Measurements from ENCODE around the gene AGRP. TPM values are rescaled to one million over a fixed set of nuclear protein-coding genes. Genes with fewer than 3 reads are reported as not detected.

The AGRP gene
- total and polyA plus RNA-seq, 4 donors: 0.18 to 0.50 TPM; not detected in 2

GRCh38 chr16:67525176-67525860 lies 42.0 kb upstream of the AGRP start:
- Histone ChIP-seq H3K4me3 (ENCODE audit: low read depth in 1 of 3, low read length in 3 of 3) (no peak overlapping the region), H3K27ac (ENCODE audit: low read depth in 1 of 2, low read length in 2 of 2) (no peak overlapping the region), H3K4me1 (ENCODE audit: control insufficient read depth in 4 of 4, insufficient read depth in 4 of 4, low read length in 3 of 4) (peaks cover 6 to 57% (median 42%) of the 10 kb centered on the region in 4 donors), H3K9me3 (ENCODE audit: control insufficient read depth in 4 of 4, low read length in 3 of 4) (no peaks in the 10 kb centered on the region), H3K36me3 (ENCODE audit: control insufficient read depth in 4 of 4, insufficient read depth in 3 of 4, low read depth in 1 of 4, low read length in 3 of 4) (no peaks in the 10 kb centered on the region), H3K27me3 (ENCODE audit: control insufficient read depth in 4 of 4, insufficient read depth in 4 of 4, low read length in 3 of 4) (no peaks in the 10 kb centered on the region), H3K9ac (ENCODE audit: low read depth in 1 of 2, low read length in 2 of 2) (no peak overlapping the region)
- TF ChIP-seq REST (IDR thresholded peaks at IDR 0.05): no peak
- TF ChIP-seq FOXA2 (IDR thresholded peaks at IDR 0.05): no peak
- TF ChIP-seq ATF3 (IDR thresholded peaks at IDR 0.05): no peak
- no peak for TF ChIP-seq JUND (IDR thresholded peaks at IDR 0.05)
- no peak for TF ChIP-seq GABPA (IDR thresholded peaks at IDR 0.05 in 1 of 2, conservative IDR thresholded peaks at IDR 0.05 in 1 of 2)
- no peak for TF ChIP-seq HNF4G (IDR thresholded peaks at IDR 0.05)
- TF ChIP-seq EGR1 (IDR thresholded peaks at IDR 0.05; ENCODE audit: low read depth in 2 of 2): no peak
- no peak for TF ChIP-seq TAF1 (conservative IDR thresholded peaks at IDR 0.05)
- no peak for TF ChIP-seq RAD21 (IDR thresholded peaks at IDR 0.05)
- TF ChIP-seq RXRA (IDR thresholded peaks at IDR 0.05): no peak
- no peak for TF ChIP-seq MAX (IDR thresholded peaks at IDR 0.05)
- no peak for TF ChIP-seq FOXA1 (IDR thresholded peaks at IDR 0.05)
- TF ChIP-seq NR2F2 (IDR thresholded peaks at IDR 0.05): no peak
- TF ChIP-seq CTCF (IDR thresholded peaks at IDR 0.05; ENCODE audit: low read depth, low read length, missing input control): no peak
- TF ChIP-seq ZBTB33 (IDR thresholded peaks at IDR 0.05): no peak
- TF ChIP-seq HNF4A (conservative IDR thresholded peaks at IDR 0.05): no peak
- no peak for TF ChIP-seq YY1 (IDR thresholded peaks at IDR 0.05)
- no peak for TF ChIP-seq SP1 (IDR thresholded peaks at IDR 0.05)
- no peak for DNase-seq (ENCODE audit: low spot score)
- 83% methylated on average over 11 of the region's 11 CpGs for WGBS
